T-cell (primary cell): ENCODE data around the gene THRA. TPM values are rescaled to one million over a fixed set of nuclear protein-coding genes. Genes with fewer than 3 reads are reported as not detected.

Source experiments
- ATAC-seq, 4 experiments: fragments of 200-7000 bp in 3 of 4; fragments of 150-1000 bp in 1 of 4; cut with Tn5 transposase; replicated peaks in 1 of 4; 1 replicate in 3 of 4; 2 replicates in 1 of 4; pipeline ENCODE4 v1.10.0; 2021; ENCODE audit warnings: moderate library complexity in 3 of 4, mild to moderate bottlenecking in 2 of 4, moderate number of reproducible peaks in 1 of 4
- CTCF ChIA-PET, 2 donors: fragments of 300-600 bp; sonication (Branson Sonifier 250); formaldehyde crosslinking; loops; one replicate each; lab custom pipeline; 2022; ENCODE audit warnings: antibody characterized with exemption in 2 of 2; lab: Charles Lee
- POLR2A ChIA-PET, 2 donors: fragments of 300-600 bp; sonication (Branson Sonifier 250); formaldehyde crosslinking; loops; one replicate each; lab custom pipeline; 2022; ENCODE audit warnings: antibody characterized with exemption in 2 of 2; lab: Charles Lee
- DNase-seq, 35 experiments: peaks; one replicate each; pipeline versions ENCODE4 v3.0.0 to v3.0.0-alpha.2; 2013 to 2023
- H3K27ac ChIP-seq: one replicate; pipeline ENCODE4 v1.5.1; 2013; ENCODE audit warnings: low read length
- H3K27me3 ChIP-seq, 2 experiments: replicated peaks in 1 of 2; 1 replicate in 1 of 2; 2 replicates in 1 of 2; pipeline versions ENCODE4 v1.6.1 to v1.7.0; 2013; ENCODE audit warnings: low read length in 1 of 2, mixed read lengths in 1 of 2; ENCODE audit not compliant: control insufficient read depth in 2 of 2, insufficient read depth in 2 of 2; ENCODE audit errors: extremely low read depth in 1 of 2
- H3K36me3 ChIP-seq, 2 donors: 1 replicate in 1 of 2; 2 replicates in 1 of 2; pipeline versions ENCODE4 v1.6.1 to v1.7.0; 2013; ENCODE audit warnings: low read length in 1 of 2; ENCODE audit not compliant: control insufficient read depth in 2 of 2, insufficient read depth in 1 of 2; ENCODE audit errors: extremely low read depth in 1 of 2
- H3K4me1 ChIP-seq, 2 experiments: 1 replicate in 1 of 2; 2 replicates in 1 of 2; pipeline versions ENCODE4 v1.6.1 to v1.7.0; 2013; ENCODE audit warnings: low read length in 2 of 2, mixed read lengths in 1 of 2; ENCODE audit not compliant: insufficient read depth in 2 of 2, control insufficient read depth in 1 of 2; ENCODE audit errors: extremely low read depth in 1 of 2
- H3K4me3 ChIP-seq, 2 donors: 1 replicate in 1 of 2; 2 replicates in 1 of 2; pipeline versions ENCODE4 v1.5.1 to v1.7.0; 2013; ENCODE audit warnings: mild to moderate bottlenecking in 2 of 2, low read length in 1 of 2, moderate library complexity in 1 of 2; ENCODE audit not compliant: control insufficient read depth in 1 of 2; ENCODE audit errors: extremely low read depth in 1 of 2
- H3K9me3 ChIP-seq: 2 replicates; pipeline ENCODE4 v1.7.0; 2013
- H3K27ac Mint-ChIP-seq, 2 donors: one replicate each; pipeline ENCODE4 v1.8.0; 2020 to 2021; ENCODE audit warnings: mild to moderate bottlenecking in 2 of 2, mixed read lengths in 2 of 2
- H3K27me3 Mint-ChIP-seq, 2 donors: one replicate each; pipeline ENCODE4 v1.8.0; 2021 to 2022; ENCODE audit warnings: mixed read lengths in 2 of 2
- H3K36me3 Mint-ChIP-seq: one replicate; pipeline ENCODE4 v1.8.0; 2021; ENCODE audit warnings: mixed read lengths
- H3K4me1 Mint-ChIP-seq, 3 donors: one replicate each; pipeline ENCODE4 v1.8.0; 2020 to 2022; ENCODE audit warnings: mixed read lengths in 3 of 3, mild to moderate bottlenecking in 1 of 3
- H3K4me3 Mint-ChIP-seq, 3 donors: one replicate each; pipeline ENCODE4 v1.8.0; 2020 to 2022; ENCODE audit warnings: mild to moderate bottlenecking in 3 of 3, mixed read lengths in 3 of 3, moderate library complexity in 3 of 3
- H3K9me3 Mint-ChIP-seq, 3 donors: one replicate each; pipeline ENCODE4 v1.8.0; 2020 to 2022; ENCODE audit warnings: mixed read lengths in 3 of 3
- WGBS: methylation state at CpG from one replicate; pipeline ENCODE4 v1.1.5; 2013; ENCODE audit warnings: missing lambda C conversion rate; ENCODE audit not compliant: insufficient coverage; 5-methylcytosine and 5-hydroxymethylcytosine counted together
- total RNA-seq, 35 experiments: library from RNA in 6 of 35; stranded (reverse) in 6 of 35; fragments of 120-200 nt in 1 of 35; gene quantifications; one replicate each; pipeline versions ENCODE4 v1.2.1 to v1.2.4 and lab custom pipeline; 2013 to 2026

The THRA gene
- 10 to 100 TPM; 30.4 to 54.0 (median 48.9) TPM for total RNA-seq
- total RNA-seq (2013) = 27.7 TPM
- total RNA-seq (lab: John Stamatoyannopoulos, UW) = 2.9 to 105 (median 47.3) reads per million in 29 experiments

GRCh38 chr17:40062329-40063186 lies at the start of gene THRA:
Gene THRA (plus strand): TSS chr17:40062965. CDS start chr17:40074489, 11,524 bp downstream.
- ChIA-PET POLR2A (interaction anchor here (0.5 to 0.7 kb wide), 3 partner anchors 8 to 298 kb away, joined by 3 to 4 read pairs (median 3); partner anchors contain the start of gene MED24 (in 1 of the 2)), CTCF (interaction anchor here (1.1 to 3.7 kb wide), 4 partner anchors 9 to 51 kb away, joined by 3 to 15 read pairs (median 4); partner anchors contain the start of gene MED24 (in 1 of the 2))
- H3K4me1 ChIP-seq = peaks cover 12 to 47% of the 10 kb centered on the region in 2 experiments
- Mint-ChIP-seq H3K4me3 (peak within 1 kb of the TSS; percentile 88 to 91 (median 91)), H3K9me3 (no peaks in the 10 kb centered on the region), H3K27ac (peak within 1 kb of the TSS; percentile 90 to 96), H3K4me1 (peaks cover 46 to 50% (median 48%) of the 10 kb centered on the region in 3 donors), H3K36me3 (no peaks in the 10 kb centered on the region), H3K27me3 (no peaks in the 10 kb centered on the region)
- peaks cover 0 to 16% of the 10 kb centered on the region in 2 experiments for H3K27me3 ChIP-seq
- WGBS = 1% methylated on average over 56 of the region's 83 CpGs
- peak; percentile 34 to 86 (median 66) for DNase-seq
- no peaks in the 10 kb centered on the region for H3K9me3 ChIP-seq
- peak within 1 kb of the TSS; percentile 84 to 97 for H3K4me3 ChIP-seq
- no peaks in the 10 kb centered on the region for H3K36me3 ChIP-seq
- peak; percentile 91 to 93 (median 92) for ATAC-seq
- peak within 1 kb of the TSS; percentile 41 for H3K27ac ChIP-seq

- no peak overlapping the region for H3K4me3 Mint-ChIP-seq
- Histone ChIP-seq H3K9me3 (no peaks in the 10 kb centered on the region), H3K27me3 (peaks cover 0 to 4% of the 10 kb centered on the region in 2 experiments), H3K27ac (no peak overlapping the region), H3K36me3 (peaks cover 0 to 5% of the 10 kb centered on the region in 2 donors), H3K4me3 (no peak overlapping the region), H3K4me1 (peaks cover 0 to 11% of the 10 kb centered on the region in 2 experiments)
- no peak overlapping the region for H3K27ac Mint-ChIP-seq
- ChIA-PET CTCF (interaction anchor here (0.5 to 1.1 kb wide), 4 partner anchors 12 to 277 kb away, joined by 3 to 8 read pairs (median 3); no protein-coding TSS in a partner anchor), POLR2A (interaction anchor here in 1 of 2 donors (0.6 kb wide), 1 partner anchor 206 kb away, joined by 3 read pairs; no protein-coding TSS in a partner anchor)
- H3K36me3 Mint-ChIP-seq = peaks cover 6% of the 10 kb centered on the region
- H3K4me1 Mint-ChIP-seq = peaks cover 11 to 15% (median 12%) of the 10 kb centered on the region in 3 donors
- peaks cover 0 to 3% of the 10 kb centered on the region in 2 donors for H3K27me3 Mint-ChIP-seq
- no peaks in the 10 kb centered on the region for H3K9me3 Mint-ChIP-seq
- WGBS = 72% methylated on average over 7 of the region's 18 CpGs
- no peak for DNase-seq
- no peak for ATAC-seq
These were observed 48.3 kb upstream of the THRA start for GRCh38 chr17:40014375-40014980.

GRCh38 chr17:40015005-40015997 lies 47.5 kb upstream of the THRA start, which contains the start of gene CSF3:
Gene CSF3 (plus strand): TSS chr17:40015440. CDS start chr17:40015475, 35 bp downstream.
- Mint-ChIP-seq H3K9me3 (no peaks in the 10 kb centered on the region), H3K27me3 (peaks cover 0 to 3% of the 10 kb centered on the region in 2 donors), H3K4me3 (no peak within 1 kb of the TSS), H3K36me3 (peaks cover 6% of the 10 kb centered on the region), H3K4me1 (peaks cover 6 to 9% (median 6%) of the 10 kb centered on the region in 3 donors), H3K27ac (no peak within 1 kb of the TSS)
- Histone ChIP-seq H3K4me3 (no peak within 1 kb of the TSS), H3K9me3 (no peaks in the 10 kb centered on the region), H3K27ac (no peak within 1 kb of the TSS), H3K4me1 (peaks cover 0 to 7% of the 10 kb centered on the region in 2 experiments), H3K27me3 (peaks cover 0 to 4% of the 10 kb centered on the region in 2 experiments), H3K36me3 (peaks cover 0 to 10% of the 10 kb centered on the region in 2 donors)
- ChIA-PET CTCF (interaction anchor here (0.6 to 1.1 kb wide), 5 partner anchors 11 to 261 kb away, joined by 3 read pairs; no protein-coding TSS in a partner anchor), POLR2A (interaction anchor here in 1 of 2 donors (0.6 kb wide), 1 partner anchor 207 kb away, joined by 3 read pairs; no protein-coding TSS in a partner anchor)
- ATAC-seq (no peak), DNase-seq (no peak)
- WGBS = 56% methylated on average over 13 of the region's 20 CpGs

- ATAC-seq = no peak
These were observed 46.5 kb upstream of the THRA start for GRCh38 chr17:40015998-40016985.

More at GRCh38 chr17:40015998-40016985, 46.5 kb upstream of the THRA start:
- Mint-ChIP-seq H3K4me1 (peaks cover 4 to 8% (median 4%) of the 10 kb centered on the region in 3 donors), H3K27ac (no peak overlapping the region), H3K9me3 (no peaks in the 10 kb centered on the region), H3K27me3 (peaks cover 0 to 3% of the 10 kb centered on the region in 2 donors), H3K4me3 (no peak overlapping the region), H3K36me3 (peaks cover 11% of the 10 kb centered on the region)
- DNase-seq = no peak
- H3K27me3 ChIP-seq = peaks cover 0 to 4% of the 10 kb centered on the region in 2 experiments
- H3K36me3 ChIP-seq = peaks cover 0 to 15% of the 10 kb centered on the region in 2 donors
- POLR2A ChIA-PET = interaction anchor here in 1 of 2 donors (0.6 kb wide), 1 partner anchor 124 kb away, joined by 3 read pairs; no protein-coding TSS in a partner anchor
- CTCF ChIA-PET = interaction anchor here (0.5 to 1.0 kb wide), 6 partner anchors 10 to 283 kb away, joined by 3 read pairs; no protein-coding TSS in a partner anchor
- H3K4me3 ChIP-seq = no peak overlapping the region
- WGBS = 88% methylated on average over 12 of the region's 26 CpGs
- H3K9me3 ChIP-seq = no peaks in the 10 kb centered on the region
- H3K27ac ChIP-seq = no peak overlapping the region
- H3K4me1 ChIP-seq = peaks cover 0 to 6% of the 10 kb centered on the region in 2 experiments
